Adipose tissue (tissue), 3 donors: ENCODE measurements around the gene PPDPF. TPM values are rescaled to one million over a fixed set of nuclear protein-coding genes. Genes with fewer than 3 reads are reported as not detected.
"Not testable (repeated sequence)": the region's sequence is repeated elsewhere in the genome, so short reads cannot be mapped to it uniquely, and the experiment has no call there.

ENCODE experiments used
- H3K27ac ChIP-seq: one replicate; pipeline ENCODE4 v1.5.1; 2013; ENCODE audit warnings: low read depth, low read length
- WGBS, 3 donors: extraction: QIAGEN DNeasy Blood & Tissue Kit; methylation state at CpG; one replicate each; pipeline ENCODE4 v1.1.7; 2013; 5-methylcytosine and 5-hydroxymethylcytosine counted together
- polyA plus RNA-seq, 3 donors: library from polyadenylated mRNA; stranded (reverse); fragments of 200-250 nt; gene quantifications; one replicate each; pipeline ENCODE4 v1.2.3, GENCODE V29; 2013
- donor health status: healthy with polysubstance abuse.
- donor health status: Bipolar disorder and iron deficiency.
- donor health status: healthy.

The PPDPF gene
- polyA plus RNA-seq, 3 donors: 195 to 215 (median 203) TPM

DNA sequence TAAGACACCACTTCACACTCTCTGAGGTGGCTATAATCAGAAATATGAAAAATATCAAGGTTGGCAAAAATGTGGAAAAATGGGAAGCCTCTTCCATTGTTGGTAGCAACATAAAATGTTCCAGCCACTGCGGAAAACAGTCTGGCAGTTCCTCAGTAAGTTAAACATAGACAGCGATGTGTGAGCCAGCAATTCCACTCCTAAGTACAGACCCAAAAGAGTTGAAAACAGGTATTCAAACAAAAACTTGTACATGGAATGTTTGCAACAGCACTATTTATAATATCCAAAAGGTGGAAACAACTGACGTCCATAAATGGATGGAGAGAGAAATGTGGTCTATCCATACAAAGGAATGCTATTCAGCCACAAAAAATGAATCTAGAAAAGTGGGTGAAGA, 7.4 kb upstream of the PPDPF start:
- no peak overlapping the region for H3K27ac ChIP-seq
- WGBS, 3 donors: 90 to 91% (median 90%) methylated on average over 3 of the region's 3 CpGs

- WGBS, 3 donors: 52 to 84% (median 60%) methylated on average over 8 to 10 of the region's 10 CpGs
- not testable (repeated sequence) for H3K27ac ChIP-seq
Observed at GRCh38 chr20:63514520-63514919, 6.0 kb upstream of the PPDPF start.

DNA sequence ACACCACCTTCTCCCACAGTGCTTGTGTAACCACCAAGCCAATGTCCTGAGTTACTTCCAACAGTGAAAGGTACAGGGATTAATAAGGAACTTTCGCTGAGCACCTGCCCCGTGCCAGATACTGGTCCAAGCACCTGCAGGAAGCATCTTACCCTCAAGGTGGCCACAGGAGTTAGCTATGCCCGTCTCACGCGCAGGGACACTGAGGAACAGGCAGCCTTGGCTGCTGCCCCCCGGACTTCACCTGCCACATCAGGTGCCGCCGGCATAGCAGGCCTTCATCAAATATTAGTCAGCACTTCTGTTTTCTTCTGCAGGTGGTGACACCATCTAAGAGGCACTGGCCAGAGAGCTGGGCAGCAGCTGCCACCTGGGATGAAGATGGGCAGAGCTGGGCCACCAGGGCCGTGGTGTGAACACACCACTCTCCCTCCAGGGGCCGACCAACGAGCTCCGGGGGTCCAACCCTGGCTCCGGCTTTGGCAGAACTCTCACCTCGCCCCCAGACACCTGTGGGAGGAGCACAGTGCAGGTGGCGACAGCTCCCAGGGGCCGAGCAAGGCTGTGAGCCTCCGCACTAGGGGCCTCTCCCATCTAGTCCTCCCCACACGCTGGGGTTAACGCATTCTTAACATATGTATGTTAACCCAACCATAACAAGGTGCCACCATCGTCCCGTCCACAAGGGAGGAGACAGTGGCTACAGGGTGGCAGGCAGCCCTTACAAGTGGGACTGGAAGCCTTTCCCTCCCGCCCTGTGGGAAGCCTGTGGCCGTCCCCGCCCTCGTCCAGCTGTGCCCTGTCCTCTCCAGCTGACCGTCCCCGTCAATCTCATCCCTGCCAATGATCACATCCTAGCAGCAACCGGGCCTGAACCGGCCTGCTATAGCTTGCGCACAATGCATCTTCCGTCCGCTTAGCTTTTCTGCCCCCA, 2.9 kb upstream of the PPDPF start:
- H3K27ac ChIP-seq: no peak overlapping the region
- 92 to 94% (median 93%) methylated on average over 31 to 32 of the region's 32 CpGs for WGBS, 3 donors

DNA sequence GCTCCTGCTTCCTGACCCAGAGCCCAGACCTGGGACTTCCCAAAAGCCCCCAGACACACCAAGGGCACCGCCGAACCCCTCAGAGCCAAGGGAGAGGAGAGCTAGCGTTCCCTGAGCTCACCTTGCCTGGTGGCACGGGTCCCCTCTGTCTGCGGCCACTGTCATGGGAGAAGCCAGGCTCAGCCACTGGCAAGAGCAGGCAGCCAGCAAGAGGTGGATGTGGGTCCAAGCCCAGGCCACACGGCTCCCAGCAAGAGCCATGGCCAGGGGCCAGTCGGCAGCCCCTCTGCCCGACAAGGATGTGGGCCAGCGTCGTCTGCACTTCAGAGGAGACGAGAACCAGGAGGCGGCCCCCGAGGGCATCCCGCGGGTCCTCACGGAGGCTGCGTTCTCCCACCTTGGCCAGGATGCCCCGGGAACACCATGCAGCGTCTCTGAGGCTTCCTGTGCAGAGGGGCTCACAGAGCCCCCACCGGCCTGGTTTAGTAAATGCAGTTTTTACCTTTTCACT, 2.2 kb upstream of the PPDPF start:
- 84 to 89% (median 85%) methylated on average over 20 of the region's 20 CpGs for WGBS, 3 donors
- H3K27ac ChIP-seq: no peak overlapping the region

- H3K27ac ChIP-seq: no peak overlapping the region
- 74 to 75% (median 74%) methylated on average over 29 to 32 of the region's 32 CpGs for WGBS, 3 donors
Observed at GRCh38 chr20:63518946-63519667, 1.5 kb upstream of the PPDPF start.

GRCh38 chr20:63519668-63520503, 679 bp upstream of the PPDPF start:
- H3K27ac ChIP-seq: no peak overlapping the region
- WGBS, 3 donors: 1% methylated on average over 64 to 72 of the region's 72 CpGs

- H3K27ac ChIP-seq: no peak overlapping the region
- 1 to 2% (median 1%) methylated on average over 33 to 68 of the region's 68 CpGs for WGBS, 3 donors
Observed at GRCh38 chr20:63520934-63521601, 503 bp downstream of the PPDPF start.

GRCh38 chr20:63521602-63522001, 1.0 kb downstream of the PPDPF start:
- 30 to 50% (median 49%) methylated on average over 21 to 23 of the region's 23 CpGs for WGBS, 3 donors
- no peak overlapping the region for H3K27ac ChIP-seq

DNA sequence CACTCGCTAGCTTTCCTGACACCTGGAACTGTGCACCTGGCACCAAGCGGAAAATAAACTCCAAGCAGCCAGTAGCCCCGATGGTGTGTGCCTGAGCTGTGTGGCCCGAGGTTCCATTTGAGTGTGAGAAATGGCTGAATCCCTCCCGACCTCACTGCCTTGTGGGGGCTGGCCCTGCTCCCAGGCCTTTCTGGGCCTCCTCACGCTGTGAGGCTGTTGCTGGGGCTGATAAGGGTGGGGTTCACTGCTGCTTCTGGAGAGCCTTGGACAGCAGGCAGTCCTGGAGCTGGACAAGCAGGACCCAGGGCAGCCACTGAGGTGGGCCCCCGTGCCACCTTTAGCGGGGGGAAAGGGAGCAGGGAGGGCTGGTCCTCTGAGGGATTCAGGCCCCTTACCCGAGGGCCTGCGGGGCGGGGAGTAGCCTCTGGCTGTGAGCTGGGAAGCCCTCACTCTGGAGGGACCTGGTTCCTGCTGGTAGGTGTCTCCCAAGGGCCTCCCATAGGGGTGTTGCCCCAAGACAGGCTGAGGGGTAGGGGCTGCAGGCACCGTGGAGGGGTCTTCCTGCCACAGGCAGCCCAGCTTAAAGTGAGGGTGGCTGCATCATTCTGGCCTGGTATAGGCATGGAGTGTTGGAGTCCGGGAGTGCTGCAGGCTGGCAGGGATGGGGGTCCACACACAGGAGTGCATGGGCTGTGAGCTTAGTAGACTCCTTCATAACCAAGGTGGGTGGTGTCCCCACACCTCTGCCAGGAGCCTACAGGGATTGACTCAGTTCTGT, 1.7 kb downstream of the PPDPF start:
- WGBS, 3 donors: 52 to 76% (median 74%) methylated on average over 12 to 13 of the region's 13 CpGs

DNA sequence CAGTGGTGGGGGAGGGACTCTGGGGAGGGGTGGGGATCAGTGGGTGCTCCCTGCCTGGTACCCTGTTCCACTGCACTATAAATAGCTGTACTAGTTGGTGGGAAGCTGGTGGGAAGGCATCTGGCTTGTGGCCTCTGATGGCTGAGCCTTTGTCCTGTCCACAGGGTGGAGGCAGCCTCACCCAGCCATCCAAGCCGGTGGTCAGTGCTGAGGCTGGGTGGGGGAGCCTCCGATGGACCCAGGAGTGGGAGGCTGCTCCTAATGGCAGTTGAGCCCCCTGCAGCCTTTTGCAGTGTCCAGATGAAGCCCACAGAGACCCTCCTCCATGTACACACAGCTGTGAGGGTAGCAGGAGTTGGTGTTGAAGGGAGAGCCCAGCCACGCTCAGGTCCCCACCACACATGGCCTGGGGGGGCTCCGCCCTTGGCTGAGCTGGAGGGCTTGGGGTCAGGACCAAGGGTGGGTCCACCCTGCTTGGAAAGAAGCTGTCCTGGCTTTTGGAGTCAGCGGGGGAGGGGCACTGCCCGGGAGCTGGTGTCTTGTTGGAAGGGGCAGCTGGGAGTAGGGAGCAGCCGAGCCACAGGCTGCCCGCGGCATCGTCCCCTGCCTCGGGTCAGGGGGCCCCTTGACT, 2.5 kb downstream of the PPDPF start:
- 91 to 99% (median 98%) methylated on average over 10 to 11 of the region's 11 CpGs for WGBS, 3 donors
- H3K27ac ChIP-seq: no peak overlapping the region

More for the DNA sequence above, 1.7 kb downstream of the PPDPF start:
- H3K27ac ChIP-seq: no peak overlapping the region

DNA sequence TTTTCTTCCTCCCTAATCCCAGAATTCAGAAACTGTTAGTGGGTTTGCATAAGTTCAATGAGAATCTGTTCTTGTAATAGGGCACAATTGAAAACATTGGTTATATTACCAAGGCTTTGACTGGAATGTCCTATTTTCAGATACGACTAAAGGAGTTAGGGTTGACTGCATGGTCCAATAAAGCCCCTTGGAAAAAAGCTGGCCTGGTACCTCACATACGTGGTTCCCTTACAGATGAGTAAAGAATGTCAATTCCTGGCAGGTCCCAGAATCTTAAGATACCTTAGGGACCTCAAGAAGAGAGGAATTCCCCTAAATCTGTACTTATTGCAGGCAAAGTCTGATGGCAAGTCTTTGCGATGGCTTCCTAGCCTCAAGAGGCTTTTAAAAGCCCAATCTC, 4.6 kb downstream of the PPDPF start:
- no peak overlapping the region for H3K27ac ChIP-seq
- WGBS, 3 donors: 61 to 74% (median 68%) methylated on average over 3 of the region's 3 CpGs

DNA sequence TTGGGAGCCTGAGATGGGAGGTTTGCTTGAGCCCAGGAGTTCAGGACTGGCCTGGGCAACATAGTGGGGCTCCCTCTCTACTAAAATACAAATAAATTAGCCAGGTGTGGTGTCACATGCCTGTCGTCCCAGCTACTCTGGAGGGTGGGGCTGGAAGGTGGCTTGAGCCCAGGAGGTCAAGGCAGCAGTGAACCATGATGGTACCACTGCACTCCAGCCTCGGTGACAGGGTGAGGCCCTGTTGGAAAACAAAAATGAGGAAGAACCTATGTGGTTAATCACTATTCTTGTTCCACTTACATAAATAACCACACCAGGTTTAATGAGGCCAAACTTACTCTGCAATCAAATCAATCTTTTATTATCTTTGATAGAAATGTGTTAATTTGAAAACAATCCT, 5.4 kb downstream of the PPDPF start:
- no peak overlapping the region for H3K27ac ChIP-seq
- 18 to 25% (median 22%) methylated on average over 2 of the region's 2 CpGs for WGBS, 3 donors

GRCh38 chr20:63527184-63527583, 6.6 kb downstream of the PPDPF start:
- 84 to 89% (median 88%) methylated on average over 9 of the region's 9 CpGs for WGBS, 3 donors
- H3K27ac ChIP-seq: no peak overlapping the region

DNA sequence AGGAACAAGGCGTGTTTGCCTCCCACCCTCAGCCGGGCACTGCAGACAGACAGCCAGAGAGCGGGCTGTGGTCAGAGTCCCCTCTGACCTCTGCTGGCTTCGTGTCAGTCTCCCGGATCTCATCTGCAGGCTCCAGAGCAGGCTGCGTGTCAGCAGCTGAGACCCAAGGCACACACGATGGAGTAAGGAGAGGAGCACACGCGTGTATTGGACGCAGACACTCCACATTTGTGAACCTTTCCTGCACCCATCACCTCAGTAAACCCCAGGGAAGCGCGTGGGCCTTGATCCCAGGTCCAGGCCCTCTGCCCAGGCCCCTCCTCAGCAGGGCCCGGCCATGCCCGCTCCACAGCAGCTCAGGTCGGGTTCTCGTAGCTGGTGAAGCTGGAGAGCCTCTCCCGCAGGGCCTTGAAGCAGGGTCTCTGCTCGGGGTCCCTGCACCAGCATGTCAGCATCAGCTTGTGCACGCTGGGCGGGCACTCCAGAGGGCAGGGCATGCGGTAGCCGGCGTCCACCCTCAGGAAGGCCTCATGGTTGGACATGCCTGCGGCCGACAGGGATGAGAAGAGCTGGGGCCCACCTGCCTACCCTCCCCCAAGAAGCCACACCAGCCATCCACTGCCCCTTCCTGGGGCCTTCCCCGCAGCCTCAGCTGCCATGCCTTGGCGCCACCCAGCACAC, 8.8 kb downstream of the PPDPF start:
- WGBS, 3 donors: 83 to 86% (median 85%) methylated on average over 27 of the region's 27 CpGs
- no peak overlapping the region for H3K27ac ChIP-seq

DNA sequence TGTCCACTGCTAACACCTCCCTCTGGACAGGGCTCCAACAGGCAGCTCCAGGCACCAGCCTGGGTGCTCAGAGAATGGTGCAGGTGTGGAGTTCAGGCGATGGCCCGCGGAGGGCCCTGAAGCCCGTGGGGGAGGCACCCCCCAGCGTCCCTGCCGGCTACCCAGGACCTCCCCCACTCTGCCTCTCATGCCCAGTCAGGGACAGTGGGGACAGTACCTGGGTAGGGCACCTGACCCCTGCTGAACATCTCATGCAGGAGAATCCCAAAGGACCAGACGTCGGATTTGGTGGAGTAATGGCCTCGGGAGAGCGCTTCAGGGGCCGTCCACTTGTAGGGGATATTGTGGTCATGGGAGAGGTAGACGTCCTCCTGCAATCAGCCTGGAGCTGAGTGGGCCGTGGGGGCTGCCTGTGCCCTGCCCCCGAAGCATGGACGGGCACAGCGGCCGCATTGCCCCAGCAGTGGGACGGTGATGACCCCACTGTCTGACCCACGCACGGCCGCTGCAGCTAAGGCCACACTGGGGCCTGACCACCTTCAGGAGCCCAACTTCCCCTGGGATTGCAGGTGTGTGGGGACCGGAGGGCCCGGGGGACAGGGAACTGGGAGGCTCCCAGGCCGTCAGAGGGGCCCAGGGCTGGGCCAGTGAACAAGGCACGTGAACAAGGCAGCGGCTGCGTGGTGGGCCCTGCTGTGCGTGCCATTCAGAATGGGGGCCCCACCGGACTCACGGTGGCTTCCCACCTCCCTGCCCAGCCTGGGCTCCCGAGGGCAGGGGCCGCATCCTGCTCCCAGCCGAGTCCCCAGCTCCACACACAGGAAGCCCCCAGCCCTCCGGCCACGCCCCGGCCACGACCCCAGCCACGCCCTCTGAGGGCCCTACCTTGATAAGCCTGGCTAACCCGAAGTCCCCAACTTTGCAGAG, 9.6 kb downstream of the PPDPF start:
- 76 to 82% (median 81%) methylated on average over 37 to 39 of the region's 39 CpGs for whole genome bisulfite sequencing, 3 donors
- no peak overlapping the region for H3K27ac ChIP-seq
